Central memory CD8-positive, alpha-beta T cell (primary cell): ENCODE data around the gene PITPNC1.
"Not testable (repeated sequence)": the region's sequence is repeated elsewhere in the genome, so short reads cannot be mapped to it uniquely, and the experiment has no call there.

Source experiments
- ATAC-seq: fragments of 150-1000 bp; cut with Tn5 transposase; replicated peaks from 2 replicates; pipeline ENCODE4 v1.10.0; 2022; ENCODE audit warnings: mild to moderate bottlenecking, moderate FRiP score, moderate number of reproducible peaks; ENCODE audit not compliant: poor library complexity, severe bottlenecking; ENCODE audit errors: extremely low read depth
- DNase-seq, 2 donors: peaks; one replicate each; pipeline ENCODE4 v3.0.0; 2021; ENCODE audit warnings: low spot score in 2 of 2
- H3K27ac Mint-ChIP-seq: one replicate; pipeline ENCODE4 v1.8.0; 2022; ENCODE audit warnings: low read depth, mild to moderate bottlenecking, moderate library complexity, mixed read lengths
- H3K27me3 Mint-ChIP-seq: one replicate; pipeline ENCODE4 v1.8.0; 2022; ENCODE audit warnings: mixed read lengths
- H3K36me3 Mint-ChIP-seq: one replicate; pipeline ENCODE4 v1.8.0; 2022; ENCODE audit warnings: mild to moderate bottlenecking, moderate library complexity, mixed read lengths; ENCODE audit not compliant: insufficient read depth
- H3K4me1 Mint-ChIP-seq: one replicate; pipeline ENCODE4 v1.8.0; 2022; ENCODE audit warnings: mixed read lengths
- H3K4me3 Mint-ChIP-seq: one replicate; pipeline ENCODE4 v1.8.0; 2022; ENCODE audit warnings: mild to moderate bottlenecking, moderate library complexity, mixed read lengths
- H3K9me3 Mint-ChIP-seq: one replicate; pipeline ENCODE4 v1.8.0; 2022; ENCODE audit warnings: mixed read lengths

Gene PITPNC1

GRCh38 chr17:67615736-67616135 is 238.7 kb downstream of the PITPNC1 start:
- H3K36me3 Mint-ChIP-seq = peaks cover 14% of the 10 kb centered on the region
- no peaks in the 10 kb centered on the region for H3K27me3 Mint-ChIP-seq
- peak overlapping the region; percentile 8 for H3K27ac Mint-ChIP-seq
- no peak for ATAC-seq
- no peak for DNase-seq
- H3K4me3 Mint-ChIP-seq = no peak overlapping the region
- H3K4me1 Mint-ChIP-seq = peaks cover 40% of the 10 kb centered on the region
- no peaks in the 10 kb centered on the region for H3K9me3 Mint-ChIP-seq

DNA sequence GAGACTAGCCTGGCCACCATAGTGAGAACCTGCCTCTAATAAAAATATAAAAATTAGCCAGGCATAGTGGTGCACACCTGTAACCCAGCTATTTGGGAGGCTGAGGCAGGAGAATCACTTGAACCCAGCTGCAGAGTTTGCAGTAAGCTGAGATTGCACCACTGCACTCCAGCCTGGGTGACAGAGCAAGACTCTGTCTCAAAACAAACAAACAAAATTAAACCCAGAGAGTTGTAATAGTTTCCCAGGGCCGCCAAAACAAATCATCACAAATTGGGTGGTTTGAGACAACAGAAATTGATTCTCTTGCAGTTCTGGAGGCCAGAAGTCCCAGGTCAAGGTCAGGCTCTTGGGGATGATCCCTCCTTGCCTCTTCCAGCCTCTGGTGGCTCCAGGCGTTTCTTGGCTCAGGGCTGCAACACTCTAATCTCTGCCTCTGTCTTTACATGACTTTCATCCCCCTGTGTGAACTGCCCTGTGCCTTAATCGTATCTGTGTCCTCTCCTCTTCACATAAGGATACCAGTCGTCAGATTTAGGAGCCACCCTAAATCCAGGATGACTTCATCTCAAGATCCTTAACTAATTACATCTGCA is 240.3 kb downstream of the PITPNC1 start:
- ATAC-seq = no peak
- H3K4me3 Mint-ChIP-seq = no peak overlapping the region
- no peaks in the 10 kb centered on the region for H3K9me3 Mint-ChIP-seq
- H3K27ac Mint-ChIP-seq = peak overlapping the region; percentile 67
- peaks cover 16% of the 10 kb centered on the region for H3K36me3 Mint-ChIP-seq
- H3K27me3 Mint-ChIP-seq = no peaks in the 10 kb centered on the region
- peaks cover 35% of the 10 kb centered on the region for H3K4me1 Mint-ChIP-seq
- no peak for DNase-seq

- no peak for ATAC-seq
- Mint-ChIP-seq H3K27me3 (no peaks in the 10 kb centered on the region), H3K36me3 (peaks cover 17% of the 10 kb centered on the region), H3K4me1 (peaks cover 18% of the 10 kb centered on the region), H3K4me3 (no peak overlapping the region), H3K27ac (no peak overlapping the region), H3K9me3 (no peaks in the 10 kb centered on the region)
- no peak for DNase-seq
These were observed 242.5 kb downstream of the PITPNC1 start for GRCh38 chr17:67619555-67619954.

GRCh38 chr17:67620088-67620487 is 243.0 kb downstream of the PITPNC1 start:
- Mint-ChIP-seq H3K27me3 (no peaks in the 10 kb centered on the region), H3K4me3 (no peak overlapping the region), H3K4me1 (peaks cover 18% of the 10 kb centered on the region), H3K36me3 (peaks cover 17% of the 10 kb centered on the region), H3K9me3 (no peaks in the 10 kb centered on the region), H3K27ac (no peak overlapping the region)
- no peak for ATAC-seq
- no peak for DNase-seq

DNA sequence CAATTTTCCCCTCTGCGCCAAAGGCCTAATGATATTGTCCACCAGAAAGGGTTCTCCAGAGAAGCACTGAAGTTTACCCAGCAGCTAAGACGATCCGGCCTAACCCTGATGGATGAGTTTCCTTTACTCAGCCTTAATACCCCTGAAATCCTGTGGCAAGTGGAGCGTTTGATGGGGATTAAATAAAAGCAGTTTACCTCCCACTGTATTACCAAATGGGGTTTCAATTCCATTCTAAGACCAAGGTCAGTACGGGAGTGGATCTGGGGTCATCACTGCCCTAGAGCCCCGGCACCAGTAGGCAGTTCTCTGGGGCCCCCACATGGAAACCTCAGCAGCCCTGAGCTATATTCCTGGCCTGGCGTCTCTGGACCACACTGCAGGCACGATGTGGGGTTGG is 243.6 kb downstream of the PITPNC1 start:
- H3K4me3 Mint-ChIP-seq = no peak overlapping the region
- no peak overlapping the region for H3K27ac Mint-ChIP-seq
- no peaks in the 10 kb centered on the region for H3K27me3 Mint-ChIP-seq
- DNase-seq (no peak), ATAC-seq (no peak)
- peaks cover 14% of the 10 kb centered on the region for H3K36me3 Mint-ChIP-seq
- H3K4me1 Mint-ChIP-seq = peaks cover 18% of the 10 kb centered on the region
- no peaks in the 10 kb centered on the region for H3K9me3 Mint-ChIP-seq

- DNase-seq = no peak
- Mint-ChIP-seq H3K4me3 (no peak overlapping the region), H3K9me3 (no peaks in the 10 kb centered on the region), H3K27ac (no peak overlapping the region), H3K36me3 (peaks cover 18% of the 10 kb centered on the region), H3K4me1 (peaks cover 21% of the 10 kb centered on the region), H3K27me3 (no peaks in the 10 kb centered on the region)
- ATAC-seq = no peak
These were observed 246.7 kb downstream of the PITPNC1 start for GRCh38 chr17:67623767-67624166.

DNA sequence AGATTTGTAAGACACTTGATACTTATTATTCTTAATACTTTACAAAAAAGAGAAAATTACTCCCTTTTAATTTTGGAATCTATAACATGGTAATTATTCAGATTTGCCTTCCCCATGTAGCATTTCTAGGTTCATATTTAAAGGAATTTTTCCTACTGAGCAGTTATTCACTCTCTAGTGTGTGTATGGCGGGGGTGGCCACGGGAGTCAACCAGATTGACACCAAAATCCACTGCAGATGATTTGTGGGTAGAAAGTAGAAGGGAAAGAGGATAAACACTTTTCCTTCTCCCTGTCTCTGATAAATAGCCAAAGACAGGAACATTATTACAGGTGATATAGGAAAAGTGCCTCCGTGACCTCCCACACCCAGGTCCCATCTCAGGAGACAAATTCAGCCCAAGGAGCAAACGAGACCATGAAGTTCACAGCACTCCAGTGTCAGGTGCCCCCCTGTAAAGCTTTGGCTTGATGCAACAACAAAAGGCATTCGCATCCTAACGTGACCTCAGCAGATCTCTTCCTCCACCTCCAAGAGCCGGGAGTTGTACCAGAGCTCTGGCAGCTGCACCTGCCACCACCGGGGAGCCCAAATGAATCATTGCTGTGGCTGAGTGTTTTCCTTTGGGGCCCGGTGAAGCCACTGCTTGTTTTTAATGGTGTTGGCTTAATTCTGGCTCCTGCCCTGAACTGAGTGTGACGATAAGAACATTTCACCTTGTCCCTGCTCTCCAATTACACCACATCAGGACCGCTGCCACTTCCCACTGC is 248.0 kb downstream of the PITPNC1 start:
- peaks cover 18% of the 10 kb centered on the region for H3K36me3 Mint-ChIP-seq
- H3K9me3 Mint-ChIP-seq = no peaks in the 10 kb centered on the region
- no peak overlapping the region for H3K4me3 Mint-ChIP-seq
- H3K27me3 Mint-ChIP-seq = no peaks in the 10 kb centered on the region
- H3K27ac Mint-ChIP-seq = no peak overlapping the region
- DNase-seq = no peak
- H3K4me1 Mint-ChIP-seq = peaks cover 27% of the 10 kb centered on the region
- no peak for ATAC-seq

- H3K27me3 Mint-ChIP-seq = no peaks in the 10 kb centered on the region
- ATAC-seq = no peak
These were observed 248.9 kb downstream of the PITPNC1 start for GRCh38 chr17:67625971-67626370.

GRCh38 chr17:67628580-67629013 is 251.5 kb downstream of the PITPNC1 start:
- no peak for ATAC-seq
- no peak overlapping the region for H3K27ac Mint-ChIP-seq

More at GRCh38 chr17:67625971-67626370, 248.9 kb downstream of the PITPNC1 start:
- no peak for DNase-seq
- H3K9me3 Mint-ChIP-seq = no peaks in the 10 kb centered on the region
- H3K36me3 Mint-ChIP-seq = peaks cover 19% of the 10 kb centered on the region
- H3K4me3 Mint-ChIP-seq = no peak overlapping the region
- peaks cover 21% of the 10 kb centered on the region for H3K4me1 Mint-ChIP-seq
- H3K27ac Mint-ChIP-seq = no peak overlapping the region

GRCh38 chr17:67629971-67630320 is 252.9 kb downstream of the PITPNC1 start:
- Mint-ChIP-seq H3K4me3 (no peak overlapping the region), H3K9me3 (no peaks in the 10 kb centered on the region), H3K27me3 (no peaks in the 10 kb centered on the region), H3K36me3 (peaks cover 43% of the 10 kb centered on the region), H3K4me1 (peaks cover 26% of the 10 kb centered on the region), H3K27ac (peak overlapping the region; percentile 71)
- no peak for DNase-seq
- no peak for ATAC-seq

More at GRCh38 chr17:67628580-67629013, 251.5 kb downstream of the PITPNC1 start:
- no peak for DNase-seq
- Mint-ChIP-seq H3K36me3 (peaks cover 34% of the 10 kb centered on the region), H3K27me3 (no peaks in the 10 kb centered on the region), H3K4me1 (peaks cover 21% of the 10 kb centered on the region), H3K9me3 (no peaks in the 10 kb centered on the region), H3K4me3 (no peak overlapping the region)

DNA sequence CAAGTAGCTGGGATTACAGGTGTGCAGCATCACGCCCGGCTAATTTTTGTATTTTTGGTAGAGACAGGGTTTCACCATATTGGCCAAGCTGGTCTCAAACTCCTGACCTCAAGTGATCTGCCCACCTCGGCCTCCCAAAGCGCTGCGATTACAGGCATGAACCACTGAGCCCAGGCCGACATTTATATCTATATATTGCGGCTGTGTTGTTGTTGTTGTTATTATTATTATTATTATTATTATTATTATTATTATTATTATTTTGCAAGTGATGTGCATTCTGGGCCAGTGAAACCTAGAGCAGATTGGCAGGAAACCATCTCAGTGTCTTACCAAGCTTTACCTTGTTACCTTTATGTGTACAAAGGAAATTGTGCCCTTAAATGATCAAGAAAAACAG is 253.8 kb downstream of the PITPNC1 start:
- H3K9me3 Mint-ChIP-seq, DNase-seq, ATAC-seq, H3K27me3 Mint-ChIP-seq, H3K27ac Mint-ChIP-seq, H3K4me3 Mint-ChIP-seq: not testable (repeated sequence)
- peaks cover 44% of the 10 kb centered on the region for H3K36me3 Mint-ChIP-seq
- H3K4me1 Mint-ChIP-seq = peaks cover 34% of the 10 kb centered on the region

DNA sequence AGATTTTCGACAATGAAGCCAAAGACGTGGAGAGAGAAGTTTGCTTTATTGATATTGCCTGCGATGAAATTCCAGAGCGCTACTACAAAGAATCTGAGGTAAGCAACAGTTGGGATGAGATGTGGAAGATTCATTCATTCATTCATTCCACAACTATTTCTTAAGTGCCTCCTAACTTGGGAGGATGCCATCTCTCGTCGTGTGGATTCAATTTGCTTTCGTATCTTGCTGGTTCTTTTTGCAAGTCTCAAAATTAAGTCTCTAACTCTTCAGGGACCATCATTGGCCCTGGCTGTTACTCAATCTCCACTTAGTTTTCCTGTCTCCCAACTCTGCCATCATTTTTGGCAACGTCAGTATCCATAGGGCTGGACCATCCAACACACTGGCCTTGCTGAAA is 255.1 kb downstream of the PITPNC1 start:
- ATAC-seq = no peak
- Mint-ChIP-seq H3K9me3 (no peaks in the 10 kb centered on the region), H3K27me3 (no peaks in the 10 kb centered on the region), H3K4me1 (peaks cover 39% of the 10 kb centered on the region), H3K36me3 (peaks cover 45% of the 10 kb centered on the region), H3K27ac (peak overlapping the region; percentile 52), H3K4me3 (no peak overlapping the region)
- no peak for DNase-seq

GRCh38 chr17:67633751-67634211 is 256.7 kb downstream of the PITPNC1 start:
- no peaks in the 10 kb centered on the region for H3K27me3 Mint-ChIP-seq
- no peak for ATAC-seq
- no peak overlapping the region for H3K4me3 Mint-ChIP-seq

More at GRCh38 chr17:67633751-67634211, 256.7 kb downstream of the PITPNC1 start:
- peaks cover 47% of the 10 kb centered on the region for H3K36me3 Mint-ChIP-seq
- no peak overlapping the region for H3K27ac Mint-ChIP-seq
- H3K4me1 Mint-ChIP-seq = peaks cover 35% of the 10 kb centered on the region
- DNase-seq = no peak
- no peaks in the 10 kb centered on the region for H3K9me3 Mint-ChIP-seq
